ENCODE results near the gene KAZN.

KAZN gene

GRCh38 chr1:15023976-15024375, 425.5 kb downstream of the KAZN start:
- Histone ChIP-seq H3K4me1 (ENCODE audit: control insufficient read depth in 2 of 2, insufficient read depth in 2 of 2, low read length in 2 of 2) (peaks cover 6 to 11% of the 10 kb centered on the region in 2 donors), H3K9me3 (ENCODE audit: control insufficient read depth in 2 of 2, low read length in 2 of 2) (no peaks in the 10 kb centered on the region), H3K36me3 (ENCODE audit: control insufficient read depth in 2 of 2, insufficient read depth in 2 of 2, low read length in 2 of 2) (no peaks in the 10 kb centered on the region), H3K27ac (ENCODE audit: low read depth in 2 of 2, low read length in 2 of 2) (no peak overlapping the region), H3K9ac (ENCODE audit: low read depth in 1 of 2, low read length in 2 of 2) (no peak overlapping the region), H3K27me3 (ENCODE audit: control insufficient read depth in 2 of 2, insufficient read depth in 2 of 2, low read length in 2 of 2) (no peaks in the 10 kb centered on the region), H3K4me3 (ENCODE audit: low read length in 2 of 2) (no peak overlapping the region)

GRCh38 chr1:15026117-15026489, 427.6 kb downstream of the KAZN start:
- Histone ChIP-seq H3K27me3 (ENCODE audit: control insufficient read depth in 2 of 2, insufficient read depth in 2 of 2, low read length in 2 of 2) (no peaks in the 10 kb centered on the region), H3K4me3 (ENCODE audit: low read length in 2 of 2) (no peak overlapping the region), H3K27ac (ENCODE audit: low read depth in 2 of 2, low read length in 2 of 2) (no peak overlapping the region), H3K9me3 (ENCODE audit: control insufficient read depth in 2 of 2, low read length in 2 of 2) (no peaks in the 10 kb centered on the region), H3K4me1 (ENCODE audit: control insufficient read depth in 2 of 2, insufficient read depth in 2 of 2, low read length in 2 of 2) (peaks cover 6 to 11% of the 10 kb centered on the region in 2 donors), H3K36me3 (ENCODE audit: control insufficient read depth in 2 of 2, insufficient read depth in 2 of 2, low read length in 2 of 2) (no peaks in the 10 kb centered on the region), H3K9ac (ENCODE audit: low read depth in 1 of 2, low read length in 2 of 2) (no peak overlapping the region)

GRCh38 chr1:15027515-15027986, 429.1 kb downstream of the KAZN start:
- H3K27ac ChIP-seq (ENCODE audit: low read depth in 2 of 2, low read length in 2 of 2), result no peak overlapping the region

GRCh38 chr1:15028102-15028501, 429.6 kb downstream of the KAZN start:
- H3K9me3 ChIP-seq (ENCODE audit: control insufficient read depth in 2 of 2, low read length in 2 of 2), result no peaks in the 10 kb centered on the region
- H3K9ac ChIP-seq (ENCODE audit: low read depth in 1 of 2, low read length in 2 of 2), result no peak overlapping the region
- no peak overlapping the region for H3K27ac ChIP-seq (ENCODE audit: low read depth in 2 of 2, low read length in 2 of 2)
- H3K36me3 ChIP-seq (ENCODE audit: control insufficient read depth in 2 of 2, insufficient read depth in 2 of 2, low read length in 2 of 2), result no peaks in the 10 kb centered on the region
- peaks cover 6 to 9% of the 10 kb centered on the region in 2 donors for H3K4me1 ChIP-seq (ENCODE audit: control insufficient read depth in 2 of 2, insufficient read depth in 2 of 2, low read length in 2 of 2)
- H3K4me3 ChIP-seq (ENCODE audit: low read length in 2 of 2), result no peak overlapping the region
- H3K27me3 ChIP-seq (ENCODE audit: control insufficient read depth in 2 of 2, insufficient read depth in 2 of 2, low read length in 2 of 2), result no peaks in the 10 kb centered on the region

More at GRCh38 chr1:15027515-15027986, 429.1 kb downstream of the KAZN start:
- H3K4me3 ChIP-seq (ENCODE audit: low read length in 2 of 2), result no peak overlapping the region
- no peaks in the 10 kb centered on the region for H3K27me3 ChIP-seq (ENCODE audit: control insufficient read depth in 2 of 2, insufficient read depth in 2 of 2, low read length in 2 of 2)
- H3K9me3 ChIP-seq (ENCODE audit: control insufficient read depth in 2 of 2, low read length in 2 of 2), result no peaks in the 10 kb centered on the region
- H3K4me1 ChIP-seq (ENCODE audit: control insufficient read depth in 2 of 2, insufficient read depth in 2 of 2, low read length in 2 of 2), result peaks cover 6 to 9% of the 10 kb centered on the region in 2 donors
- no peak overlapping the region for H3K9ac ChIP-seq (ENCODE audit: low read depth in 1 of 2, low read length in 2 of 2)
- no peaks in the 10 kb centered on the region for H3K36me3 ChIP-seq (ENCODE audit: control insufficient read depth in 2 of 2, insufficient read depth in 2 of 2, low read length in 2 of 2)

GRCh38 chr1:15028616-15029015, 430.1 kb downstream of the KAZN start:
- Histone ChIP-seq H3K9me3 (ENCODE audit: control insufficient read depth in 2 of 2, low read length in 2 of 2) (no peaks in the 10 kb centered on the region), H3K4me3 (ENCODE audit: low read length in 2 of 2) (no peak overlapping the region), H3K27me3 (ENCODE audit: control insufficient read depth in 2 of 2, insufficient read depth in 2 of 2, low read length in 2 of 2) (no peaks in the 10 kb centered on the region), H3K27ac (ENCODE audit: low read depth in 2 of 2, low read length in 2 of 2) (no peak overlapping the region), H3K9ac (ENCODE audit: low read depth in 1 of 2, low read length in 2 of 2) (no peak overlapping the region), H3K4me1 (ENCODE audit: control insufficient read depth in 2 of 2, insufficient read depth in 2 of 2, low read length in 2 of 2) (peaks cover 6 to 9% of the 10 kb centered on the region in 2 donors), H3K36me3 (ENCODE audit: control insufficient read depth in 2 of 2, insufficient read depth in 2 of 2, low read length in 2 of 2) (no peaks in the 10 kb centered on the region)

GRCh38 chr1:15029036-15029435, 430.6 kb downstream of the KAZN start:
- no peaks in the 10 kb centered on the region for H3K36me3 ChIP-seq (ENCODE audit: control insufficient read depth in 2 of 2, insufficient read depth in 2 of 2, low read length in 2 of 2)
- H3K9ac ChIP-seq (ENCODE audit: low read depth in 1 of 2, low read length in 2 of 2), result no peak overlapping the region
- no peak overlapping the region for H3K27ac ChIP-seq (ENCODE audit: low read depth in 2 of 2, low read length in 2 of 2)
- no peaks in the 10 kb centered on the region for H3K9me3 ChIP-seq (ENCODE audit: control insufficient read depth in 2 of 2, low read length in 2 of 2)
- H3K4me3 ChIP-seq (ENCODE audit: low read length in 2 of 2), result no peak overlapping the region
- peaks cover 6 to 9% of the 10 kb centered on the region in 2 donors for H3K4me1 ChIP-seq (ENCODE audit: control insufficient read depth in 2 of 2, insufficient read depth in 2 of 2, low read length in 2 of 2)
- H3K27me3 ChIP-seq (ENCODE audit: control insufficient read depth in 2 of 2, insufficient read depth in 2 of 2, low read length in 2 of 2), result no peaks in the 10 kb centered on the region

GRCh38 chr1:15029786-15030185, 431.3 kb downstream of the KAZN start:
- Histone ChIP-seq H3K27ac (ENCODE audit: low read depth in 2 of 2, low read length in 2 of 2) (no peak overlapping the region), H3K4me1 (ENCODE audit: control insufficient read depth in 2 of 2, insufficient read depth in 2 of 2, low read length in 2 of 2) (peaks cover 6 to 9% of the 10 kb centered on the region in 2 donors), H3K36me3 (ENCODE audit: control insufficient read depth in 2 of 2, insufficient read depth in 2 of 2, low read length in 2 of 2) (no peaks in the 10 kb centered on the region), H3K27me3 (ENCODE audit: control insufficient read depth in 2 of 2, insufficient read depth in 2 of 2, low read length in 2 of 2) (no peaks in the 10 kb centered on the region), H3K9me3 (ENCODE audit: control insufficient read depth in 2 of 2, low read length in 2 of 2) (no peaks in the 10 kb centered on the region), H3K4me3 (ENCODE audit: low read length in 2 of 2) (no peak overlapping the region), H3K9ac (ENCODE audit: low read depth in 1 of 2, low read length in 2 of 2) (no peak overlapping the region)

- H3K4me1 ChIP-seq (ENCODE audit: control insufficient read depth in 2 of 2, insufficient read depth in 2 of 2, low read length in 2 of 2), result peaks cover under 1 to 6% of the 10 kb centered on the region in 2 donors
- H3K9ac ChIP-seq (ENCODE audit: low read depth in 1 of 2, low read length in 2 of 2), result no peak overlapping the region
- no peaks in the 10 kb centered on the region for H3K9me3 ChIP-seq (ENCODE audit: control insufficient read depth in 2 of 2, low read length in 2 of 2)
- no peak overlapping the region for H3K4me3 ChIP-seq (ENCODE audit: low read length in 2 of 2)
- H3K27ac ChIP-seq (ENCODE audit: low read depth in 2 of 2, low read length in 2 of 2), result no peak overlapping the region
- H3K27me3 ChIP-seq (ENCODE audit: control insufficient read depth in 2 of 2, insufficient read depth in 2 of 2, low read length in 2 of 2), result no peaks in the 10 kb centered on the region
- H3K36me3 ChIP-seq (ENCODE audit: control insufficient read depth in 2 of 2, insufficient read depth in 2 of 2, low read length in 2 of 2), result no peaks in the 10 kb centered on the region
Measured at GRCh38 chr1:15031251-15031933, 432.9 kb downstream of the KAZN start.

GRCh38 chr1:15033264-15033663, 434.8 kb downstream of the KAZN start:
- H3K4me3 ChIP-seq (ENCODE audit: low read length in 2 of 2), result no peak overlapping the region
- H3K9ac ChIP-seq (ENCODE audit: low read depth in 1 of 2, low read length in 2 of 2), result no peak overlapping the region
- no peaks in the 10 kb centered on the region for H3K27me3 ChIP-seq (ENCODE audit: control insufficient read depth in 2 of 2, insufficient read depth in 2 of 2, low read length in 2 of 2)
- no peaks in the 10 kb centered on the region for H3K4me1 ChIP-seq (ENCODE audit: control insufficient read depth in 2 of 2, insufficient read depth in 2 of 2, low read length in 2 of 2)
- H3K9me3 ChIP-seq (ENCODE audit: control insufficient read depth in 2 of 2, low read length in 2 of 2), result no peaks in the 10 kb centered on the region
- no peaks in the 10 kb centered on the region for H3K36me3 ChIP-seq (ENCODE audit: control insufficient read depth in 2 of 2, insufficient read depth in 2 of 2, low read length in 2 of 2)
- no peak overlapping the region for H3K27ac ChIP-seq (ENCODE audit: low read depth in 2 of 2, low read length in 2 of 2)

GRCh38 chr1:15034656-15035055, 436.2 kb downstream of the KAZN start:
- H3K27ac ChIP-seq (ENCODE audit: low read depth in 2 of 2, low read length in 2 of 2), result no peak overlapping the region

More at GRCh38 chr1:15034656-15035055, 436.2 kb downstream of the KAZN start:
- Histone ChIP-seq H3K4me1 (ENCODE audit: control insufficient read depth in 2 of 2, insufficient read depth in 2 of 2, low read length in 2 of 2) (no peaks in the 10 kb centered on the region), H3K4me3 (ENCODE audit: low read length in 2 of 2) (no peak overlapping the region), H3K9me3 (ENCODE audit: control insufficient read depth in 2 of 2, low read length in 2 of 2) (no peaks in the 10 kb centered on the region), H3K36me3 (ENCODE audit: control insufficient read depth in 2 of 2, insufficient read depth in 2 of 2, low read length in 2 of 2) (no peaks in the 10 kb centered on the region), H3K27me3 (ENCODE audit: control insufficient read depth in 2 of 2, insufficient read depth in 2 of 2, low read length in 2 of 2) (no peaks in the 10 kb centered on the region), H3K9ac (ENCODE audit: low read depth in 1 of 2, low read length in 2 of 2) (no peak overlapping the region)
